NB4 (cell line): ENCODE measurements around the gene CNKSR1.

ENCODE experiments used
- DNase-seq: peaks from one replicate; pipeline ENCODE4 v3.0.0; 2010; ENCODE audit warnings: low read depth
- H3K4me3 ChIP-seq: one replicate; pipeline ENCODE4 v1.5.1; 2011; ENCODE audit warnings: mild to moderate bottlenecking, low read depth, low read length, moderate library complexity
- CTCF ChIP-seq: IDR thresholded peaks from one replicate; pipeline ENCODE4 v1.5.1; 2012; ENCODE audit warnings: low read depth, low read length
- MYC ChIP-seq: IDR thresholded peaks from 2 replicates; pipeline ENCODE4 v1.6.1; 2011; ENCODE audit warnings: low read depth, low read length
- POLR2A ChIP-seq: IDR thresholded peaks from 2 replicates; pipeline ENCODE4 v1.6.1; 2011; ENCODE audit warnings: mild to moderate bottlenecking; ENCODE audit not compliant: insufficient read length; ENCODE audit errors: extremely low read depth
- TF ChIP-seq, protein P1 (sequence below): IDR thresholded peaks from 2 replicates; pipeline ENCODE4 v1.6.1; 2011; ENCODE audit warnings: low read depth, low read length

CNKSR1 gene

GRCh38 chr1:26177182-26177684 is at the start of gene CNKSR1:
Gene CNKSR1 (plus strand): TSS chr1:26177491. CDS start chr1:26177548, 57 bp downstream.
- TF ChIP-seq MYC, result no peak
- TF ChIP-seq CTCF, result no peak
- no peak for TF ChIP-seq POLR2A
- TF ChIP-seq, protein P1, sequence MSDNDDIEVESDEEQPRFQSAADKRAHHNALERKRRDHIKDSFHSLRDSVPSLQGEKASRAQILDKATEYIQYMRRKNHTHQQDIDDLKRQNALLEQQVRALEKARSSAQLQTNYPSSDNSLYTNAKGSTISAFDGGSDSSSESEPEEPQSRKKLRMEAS, result no peak
- H3K4me3 ChIP-seq, result no peak within 1 kb of the TSS
- no peak for DNase-seq

DNA sequence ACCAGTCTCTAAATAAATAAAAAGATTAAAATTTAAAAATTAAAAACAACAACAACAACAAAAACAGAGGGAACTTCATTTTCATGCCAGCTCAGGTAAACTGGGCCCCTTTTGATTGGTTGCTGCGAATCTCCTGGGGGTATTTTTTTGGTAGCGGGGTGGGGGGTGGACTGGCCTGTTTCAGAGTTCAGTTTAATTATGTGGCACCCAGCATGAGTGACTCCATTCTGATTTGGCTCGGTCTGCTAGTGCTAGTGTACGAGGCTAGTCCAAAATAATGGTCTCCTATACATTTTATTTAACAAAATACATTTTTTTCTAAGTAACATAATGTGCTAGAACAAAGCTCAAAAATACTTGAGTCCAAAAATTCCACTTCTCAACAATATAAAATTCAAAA is 47.5 kb upstream of the CNKSR1 start:
- TF ChIP-seq, protein P1, result no peak
- no peak for TF ChIP-seq CTCF
- TF ChIP-seq MYC, result no peak
- no peak for TF ChIP-seq POLR2A
- no peak for DNase-seq
- no peak overlapping the region for H3K4me3 ChIP-seq

- H3K4me3 ChIP-seq, result no peak overlapping the region
- DNase-seq, result no peak
- no peak for TF ChIP-seq POLR2A
- TF ChIP-seq, protein P1, result no peak
- TF ChIP-seq CTCF, result no peak
- no peak for TF ChIP-seq MYC
Observed at GRCh38 chr1:26130695-26131094, 46.6 kb upstream of the CNKSR1 start.

- TF ChIP-seq CTCF, result no peak
- TF ChIP-seq POLR2A, result no peak
- TF ChIP-seq, protein P1, result no peak
- no peak for TF ChIP-seq MYC
- no peak for DNase-seq
- H3K4me3 ChIP-seq, result no peak overlapping the region
Observed at GRCh38 chr1:26132128-26132833, 45.0 kb upstream of the CNKSR1 start.

GRCh38 chr1:26132834-26133167 is 44.5 kb upstream of the CNKSR1 start:
- TF ChIP-seq CTCF (no peak), POLR2A (no peak), MYC (no peak)
- TF ChIP-seq, protein P1, result no peak
- DNase-seq, result no peak
- no peak overlapping the region for H3K4me3 ChIP-seq
